Measurements from ENCODE around the gene TRIOBP. TPM values are rescaled to one million over a fixed set of nuclear protein-coding genes. Genes with fewer than 3 reads are reported as not detected.

TRIOBP gene
- polyA plus RNA-seq, 1 donor from 2014 or later: 16.1 TPM

- Mint-ChIP-seq H3K9me3 (no peaks in the 10 kb centered on the region), H3K27me3 (no peaks in the 10 kb centered on the region), H3K27ac (peak overlapping the region; percentile 91 to 93 (median 92)), H3K36me3 (peaks cover 2% of the 10 kb centered on the region), H3K4me3 (peak overlapping the region; percentile 84 to 95 (median 94)), H3K4me1 (peaks cover 30 to 42% (median 42%) of the 10 kb centered on the region in 3 donors)
Observed at GRCh38 chr22:37659897-37660708, 36.7 kb upstream of the TRIOBP start.

- Mint-ChIP-seq H3K36me3 (peaks cover 2% of the 10 kb centered on the region), H3K27ac (peak overlapping the region; percentile 91 to 93 (median 92)), H3K9me3 (no peaks in the 10 kb centered on the region), H3K4me3 (peak overlapping the region; percentile 38 to 95 (median 90)), H3K27me3 (no peaks in the 10 kb centered on the region), H3K4me1 (peaks cover 30 to 42% (median 42%) of the 10 kb centered on the region in 3 donors)
Observed at GRCh38 chr22:37660709-37661045, 36.2 kb upstream of the TRIOBP start.

GRCh38 chr22:37661160-37661924 lies 35.5 kb upstream of the TRIOBP start:
- Mint-ChIP-seq H3K36me3 (peaks cover 2% of the 10 kb centered on the region), H3K9me3 (no peaks in the 10 kb centered on the region), H3K4me3 (peak overlapping the region in 3 of 4 donors; percentile 77 to 95 (median 87)), H3K4me1 (peaks cover 30 to 42% (median 42%) of the 10 kb centered on the region in 3 donors), H3K27ac (peak overlapping the region; percentile 91 to 94 (median 93)), H3K27me3 (no peaks in the 10 kb centered on the region)

DNA sequence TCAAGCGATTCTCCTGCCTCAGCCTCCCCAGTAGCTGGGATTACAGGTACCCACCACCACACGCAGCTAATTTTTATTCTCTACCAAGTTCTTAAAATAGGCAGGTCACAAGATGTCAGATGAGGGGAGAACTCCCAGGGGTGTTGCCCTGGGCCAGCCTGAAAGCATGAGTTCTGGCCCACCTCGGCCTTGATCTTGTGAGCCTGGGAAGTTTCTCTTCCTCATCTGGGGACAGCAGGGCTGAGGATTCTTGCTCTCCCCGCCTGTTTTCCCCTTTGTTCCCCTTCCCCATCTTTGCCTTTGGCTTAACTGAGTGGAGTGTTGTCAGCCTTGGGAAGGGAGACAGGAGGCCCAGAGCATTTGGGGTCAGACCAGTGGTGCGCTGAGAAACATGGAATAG lies 34.8 kb upstream of the TRIOBP start:
- peak overlapping the region; percentile 3 to 95 (median 72) for H3K4me3 Mint-ChIP-seq
- peaks cover 30 to 44% (median 42%) of the 10 kb centered on the region in 3 donors for H3K4me1 Mint-ChIP-seq
- H3K27me3 Mint-ChIP-seq: no peaks in the 10 kb centered on the region
- H3K36me3 Mint-ChIP-seq: peaks cover 2% of the 10 kb centered on the region
- H3K9me3 Mint-ChIP-seq: no peaks in the 10 kb centered on the region
- peak overlapping the region; percentile 86 to 95 (median 88) for H3K27ac Mint-ChIP-seq

DNA sequence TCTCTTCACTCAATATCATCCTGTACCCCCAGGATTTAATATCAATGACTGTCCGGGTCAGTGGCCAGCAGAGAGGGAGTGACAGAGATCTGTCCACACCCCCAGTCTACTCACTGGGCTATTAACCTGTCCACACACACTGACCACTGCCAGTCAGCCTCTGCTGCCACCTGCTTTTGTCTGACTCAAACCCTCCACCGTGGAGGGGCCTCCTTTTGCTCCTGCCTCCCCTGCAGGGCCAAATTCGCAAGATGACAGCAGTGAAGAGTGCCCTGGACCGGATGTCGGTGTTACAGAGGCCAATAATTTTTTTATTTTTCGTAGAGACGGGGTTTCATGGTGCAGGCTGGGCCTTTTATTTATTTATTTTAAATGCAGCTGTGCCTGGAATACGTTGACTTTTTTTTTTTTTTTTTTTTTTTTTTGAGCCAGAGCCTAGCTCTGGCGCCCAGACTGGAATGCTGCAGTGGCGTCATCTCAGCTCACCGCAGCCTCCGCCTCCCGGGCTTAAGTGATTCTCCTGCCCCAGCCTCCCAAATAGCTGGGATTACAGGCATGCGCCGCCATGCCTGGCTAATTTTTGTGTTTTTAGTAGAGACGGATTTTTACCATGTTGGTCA lies 33.2 kb upstream of the TRIOBP start:
- Mint-ChIP-seq H3K27me3 (no peaks in the 10 kb centered on the region), H3K4me1 (peaks cover 21 to 38% (median 37%) of the 10 kb centered on the region in 3 donors), H3K36me3 (peaks cover 2% of the 10 kb centered on the region), H3K27ac (peak overlapping the region in 1 of 3 donors; percentile 88), H3K9me3 (no peaks in the 10 kb centered on the region), H3K4me3 (peak overlapping the region in 2 of 4 donors; percentile 7 to 38)

DNA sequence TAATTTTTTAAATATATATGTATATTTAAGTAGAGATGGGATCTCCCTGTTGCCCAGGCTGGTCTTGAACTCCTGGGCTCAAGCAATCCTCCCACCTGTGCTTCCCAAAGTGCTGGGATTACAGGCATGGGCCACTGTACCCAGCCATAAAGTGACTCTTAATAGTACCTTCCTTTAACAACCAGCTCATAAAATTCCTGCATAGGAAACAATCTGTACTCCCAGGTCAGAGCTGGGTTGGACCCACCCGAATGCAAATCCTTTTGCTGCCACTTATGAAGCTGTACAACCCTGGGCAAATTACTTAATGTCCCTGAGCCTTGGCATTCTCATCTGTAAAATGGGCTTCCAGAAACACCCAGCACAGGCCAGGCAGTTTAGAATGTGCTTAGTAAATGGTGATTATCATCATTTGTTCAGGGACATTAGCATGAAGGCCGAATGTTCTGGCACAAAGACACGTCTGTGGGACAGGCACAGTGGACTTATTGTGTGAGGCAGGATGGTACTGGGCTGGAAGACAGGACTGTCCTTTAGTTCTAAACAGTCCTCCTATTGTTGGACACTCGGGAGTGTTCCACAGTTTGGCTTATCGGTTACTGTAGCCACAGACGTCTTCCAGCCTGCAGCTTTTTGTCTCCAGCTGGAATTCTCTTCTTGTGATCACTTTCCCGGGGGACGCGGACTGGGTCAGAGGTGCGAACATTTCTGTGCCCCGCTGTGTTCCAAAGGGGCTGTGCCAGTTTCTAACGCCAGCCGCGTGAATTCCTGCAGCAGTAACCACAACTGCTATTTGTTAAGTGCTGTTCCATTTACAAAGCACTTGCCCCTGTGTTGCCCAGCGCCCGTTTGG lies 32.4 kb upstream of the TRIOBP start:
- no peaks in the 10 kb centered on the region for H3K27me3 Mint-ChIP-seq
- peak overlapping the region in 1 of 3 donors; percentile 70 for H3K27ac Mint-ChIP-seq
- H3K36me3 Mint-ChIP-seq: peaks cover 2% of the 10 kb centered on the region
- H3K4me1 Mint-ChIP-seq: peaks cover 22 to 35% (median 34%) of the 10 kb centered on the region in 3 donors
- no peaks in the 10 kb centered on the region for H3K9me3 Mint-ChIP-seq
- no peak overlapping the region for H3K4me3 Mint-ChIP-seq

GRCh38 chr22:37665487-37665886 lies 31.4 kb upstream of the TRIOBP start:
- peaks cover 2% of the 10 kb centered on the region for H3K36me3 Mint-ChIP-seq
- peaks cover 15 to 26% (median 25%) of the 10 kb centered on the region in 3 donors for H3K4me1 Mint-ChIP-seq
- no peaks in the 10 kb centered on the region for H3K27me3 Mint-ChIP-seq
- no peaks in the 10 kb centered on the region for H3K9me3 Mint-ChIP-seq
- no peak overlapping the region for H3K27ac Mint-ChIP-seq
- H3K4me3 Mint-ChIP-seq: peak overlapping the region in 1 of 4 donors; percentile 65

DNA sequence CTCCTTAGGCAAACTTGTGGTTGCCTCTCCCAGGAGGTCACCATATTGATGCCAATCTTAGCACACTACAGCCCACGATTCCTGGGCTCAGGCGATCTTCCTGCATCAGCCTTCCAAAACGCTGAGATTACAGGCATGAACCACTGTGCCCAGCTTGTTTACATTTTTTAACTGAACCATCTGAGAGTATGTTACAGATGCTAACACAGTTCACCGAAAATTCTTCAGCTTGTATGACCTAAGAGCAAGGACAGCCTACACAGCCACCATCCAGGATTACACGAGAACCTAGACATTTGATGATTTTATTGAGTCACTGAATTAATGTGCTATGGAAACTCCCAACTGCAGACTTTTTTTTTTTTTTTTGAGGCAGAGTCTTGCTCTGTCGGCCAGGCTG lies 27.3 kb upstream of the TRIOBP start:
- Mint-ChIP-seq H3K9me3 (no peaks in the 10 kb centered on the region), H3K36me3 (peaks cover 1% of the 10 kb centered on the region), H3K4me3 (no peak overlapping the region), H3K27ac (peak overlapping the region in 2 of 3 donors; percentile 28 to 53), H3K27me3 (no peaks in the 10 kb centered on the region), H3K4me1 (peaks cover 8 to 17% (median 15%) of the 10 kb centered on the region in 3 donors)

- Mint-ChIP-seq H3K36me3 (peaks cover 1% of the 10 kb centered on the region), H3K4me1 (peaks cover 11 to 25% (median 22%) of the 10 kb centered on the region in 3 donors), H3K27ac (peak overlapping the region; percentile 71 to 87 (median 80)), H3K9me3 (no peaks in the 10 kb centered on the region), H3K27me3 (no peaks in the 10 kb centered on the region), H3K4me3 (peak overlapping the region in 3 of 4 donors; percentile 75 to 79 (median 75))
Observed at GRCh38 chr22:37672206-37672919, 24.5 kb upstream of the TRIOBP start.

DNA sequence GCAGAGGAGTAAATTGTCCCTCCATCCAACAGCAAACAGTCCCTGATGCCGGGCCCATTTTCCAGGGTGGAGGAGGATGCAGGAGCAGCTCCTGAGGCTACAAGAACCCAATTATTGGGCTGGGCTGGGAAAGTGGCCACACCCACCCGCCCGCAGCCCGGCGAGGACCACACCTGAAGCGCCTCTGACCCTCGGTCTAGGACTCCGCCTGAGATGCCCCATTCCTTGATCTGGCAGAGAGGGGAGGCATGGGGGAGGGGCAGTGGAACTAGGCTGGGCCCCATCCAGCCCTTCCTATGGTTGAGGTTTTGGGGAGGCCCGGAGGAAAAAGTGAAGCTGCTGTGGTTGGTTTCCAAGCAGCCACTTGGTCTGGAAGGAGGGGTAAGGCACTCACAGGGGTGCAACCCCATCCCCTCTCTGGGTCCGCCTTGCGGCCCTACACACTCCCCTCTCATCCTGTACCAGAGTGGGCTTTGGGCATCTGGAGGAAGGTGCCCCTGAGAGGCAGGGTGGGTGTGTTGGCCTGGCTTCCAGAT lies 23.9 kb upstream of the TRIOBP start:
- peaks cover 13 to 28% (median 22%) of the 10 kb centered on the region in 3 donors for H3K4me1 Mint-ChIP-seq
- H3K27me3 Mint-ChIP-seq: no peaks in the 10 kb centered on the region
- peak overlapping the region in 1 of 4 donors; percentile 75 for H3K4me3 Mint-ChIP-seq
- H3K9me3 Mint-ChIP-seq: no peaks in the 10 kb centered on the region
- H3K36me3 Mint-ChIP-seq: peaks cover 1% of the 10 kb centered on the region
- H3K27ac Mint-ChIP-seq: peak overlapping the region; percentile 63 to 87 (median 71)

DNA sequence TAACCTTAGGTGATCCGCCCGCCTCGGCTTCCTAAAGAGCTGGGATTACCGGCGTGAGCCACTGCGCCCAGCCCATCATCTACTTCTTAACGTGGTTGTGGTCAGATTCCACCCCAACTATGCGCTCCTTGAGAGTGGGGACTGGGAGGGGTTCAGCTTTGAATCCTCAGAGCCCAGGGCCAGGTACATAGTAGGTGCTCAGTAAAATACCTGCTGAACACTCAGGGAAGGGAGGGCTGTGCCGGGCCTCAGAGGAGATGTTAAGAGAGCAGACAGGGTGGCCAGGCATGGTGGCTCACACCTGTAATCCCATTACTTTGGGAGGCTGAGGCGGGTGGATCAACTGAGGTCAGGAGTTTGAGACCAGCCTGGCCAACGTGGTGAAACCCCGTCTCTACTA lies 22.6 kb upstream of the TRIOBP start:
- no peaks in the 10 kb centered on the region for H3K9me3 Mint-ChIP-seq
- H3K27me3 Mint-ChIP-seq: no peaks in the 10 kb centered on the region
- peak overlapping the region; percentile 83 to 90 (median 88) for H3K27ac Mint-ChIP-seq
- H3K36me3 Mint-ChIP-seq: peaks cover 1% of the 10 kb centered on the region
- H3K4me3 Mint-ChIP-seq: peak overlapping the region; percentile 47 to 91 (median 73)
- peaks cover 13 to 30% (median 22%) of the 10 kb centered on the region in 3 donors for H3K4me1 Mint-ChIP-seq

DNA sequence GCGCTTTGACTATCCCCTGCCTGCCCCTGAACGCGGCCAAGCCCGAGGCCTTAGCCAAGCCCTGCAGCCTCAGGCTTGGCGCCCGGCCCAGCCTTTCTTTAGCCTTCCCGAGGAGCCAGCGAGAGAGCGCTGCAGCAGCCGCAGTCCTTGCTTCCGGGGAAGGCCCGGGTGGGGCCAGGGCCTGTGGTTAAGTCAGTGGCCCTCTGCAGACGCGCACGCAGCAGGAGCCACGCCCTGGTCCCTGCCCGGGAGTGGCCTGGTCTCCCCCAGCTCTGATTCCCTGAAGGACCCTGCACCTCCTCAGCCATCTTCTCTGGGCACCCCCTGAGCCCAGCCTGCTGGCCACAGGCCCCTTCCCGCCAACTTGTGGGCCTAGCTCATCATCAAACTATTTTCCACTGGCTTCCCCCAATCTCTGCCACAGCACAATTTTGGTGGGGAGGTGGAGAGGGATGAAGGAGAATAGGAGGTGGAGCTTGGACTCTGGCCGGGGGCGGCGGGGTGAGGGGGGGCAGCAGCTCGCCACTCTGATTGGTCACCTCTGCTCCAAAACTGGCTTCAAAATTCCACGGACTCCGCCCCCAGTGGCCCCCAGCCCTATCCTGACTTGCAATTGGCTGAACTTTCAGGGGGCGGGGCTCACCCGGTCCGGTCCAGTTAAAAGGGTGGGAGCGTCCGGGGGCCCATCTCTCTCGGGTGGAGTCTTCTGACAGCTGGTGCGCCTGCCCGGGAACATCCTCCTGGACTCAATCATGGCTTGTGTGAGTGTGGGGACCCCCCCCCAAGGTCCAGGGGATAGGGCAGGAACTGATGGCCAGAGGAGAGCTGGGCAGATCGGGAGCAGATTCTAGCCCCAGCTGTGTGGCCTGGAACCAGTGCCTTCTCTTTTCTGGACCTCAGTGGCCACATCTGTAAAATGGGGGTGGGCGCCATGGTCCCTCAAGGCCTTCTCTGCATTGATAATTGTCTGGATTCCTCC lies 21.6 kb upstream of the TRIOBP start, which contains the start of gene LGALS1:
Gene LGALS1 (plus strand): TSS at position 686 of the 979 bp plus-strand sequence. CDS start 67 bp downstream, at position 753.
- peak within 1 kb of the TSS; percentile 90 to 99 (median 95) for H3K27ac Mint-ChIP-seq
- peak within 1 kb of the TSS; percentile 91 to 97 (median 95) for H3K4me3 Mint-ChIP-seq
- H3K4me1 Mint-ChIP-seq: peaks cover 14 to 27% (median 18%) of the 10 kb centered on the region in 3 donors
- H3K9me3 Mint-ChIP-seq: no peaks in the 10 kb centered on the region
- H3K27me3 Mint-ChIP-seq: no peaks in the 10 kb centered on the region
- peaks cover 1% of the 10 kb centered on the region for H3K36me3 Mint-ChIP-seq

All from IgD-negative memory B cell (primary cell).